Measurements from ENCODE around the gene PCYT2.

The PCYT2 gene

DNA sequence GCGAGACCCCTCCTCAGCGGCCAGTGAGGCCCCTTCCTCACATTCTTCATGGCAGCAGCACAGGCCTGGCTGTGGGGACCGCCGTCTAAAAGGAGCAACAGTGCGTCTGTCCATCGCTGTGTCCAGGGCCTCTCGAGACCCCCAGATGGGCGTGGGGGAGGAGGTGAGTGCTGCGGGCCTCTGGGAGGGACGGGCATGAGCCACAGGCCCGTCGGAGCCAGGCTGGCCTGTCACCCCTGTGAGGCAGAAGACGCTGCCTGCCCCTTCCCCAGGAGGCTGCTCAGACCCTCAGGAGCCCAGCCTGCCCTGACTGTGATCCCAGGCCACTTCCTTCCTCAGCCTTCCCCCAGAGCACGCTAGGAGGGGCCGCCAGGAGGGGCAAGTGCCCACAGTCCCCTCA is 28.0 kb upstream of the PCYT2 start:
- no peak overlapping the region for H3K4me3 ChIP-seq (ENCODE audit: low read depth, low read length)
- DNase-seq = no peak
- H3K36me3 ChIP-seq = peaks cover 8% of the 10 kb centered on the region
- no peaks in the 10 kb centered on the region for H3K4me1 ChIP-seq
- TF ChIP-seq CTCF (IDR thresholded peaks at IDR 0.05; ENCODE audit: low read depth, low read length) = no peak
- no peaks in the 10 kb centered on the region for H3K9me3 ChIP-seq
- no peaks in the 10 kb centered on the region for H3K27me3 ChIP-seq

- peak overlapping the region; percentile 86 for H3K4me3 ChIP-seq (ENCODE audit: low read depth, low read length)
- H3K27me3 ChIP-seq = no peaks in the 10 kb centered on the region
- peaks cover 12% of the 10 kb centered on the region for H3K36me3 ChIP-seq
- no peak for DNase-seq
- no peaks in the 10 kb centered on the region for H3K4me1 ChIP-seq
- no peak for TF ChIP-seq CTCF (IDR thresholded peaks at IDR 0.05; ENCODE audit: low read depth, low read length)
- H3K9me3 ChIP-seq = no peaks in the 10 kb centered on the region
These were observed 24.5 kb upstream of the PCYT2 start for GRCh38 chr17:81935709-81936084.

DNA sequence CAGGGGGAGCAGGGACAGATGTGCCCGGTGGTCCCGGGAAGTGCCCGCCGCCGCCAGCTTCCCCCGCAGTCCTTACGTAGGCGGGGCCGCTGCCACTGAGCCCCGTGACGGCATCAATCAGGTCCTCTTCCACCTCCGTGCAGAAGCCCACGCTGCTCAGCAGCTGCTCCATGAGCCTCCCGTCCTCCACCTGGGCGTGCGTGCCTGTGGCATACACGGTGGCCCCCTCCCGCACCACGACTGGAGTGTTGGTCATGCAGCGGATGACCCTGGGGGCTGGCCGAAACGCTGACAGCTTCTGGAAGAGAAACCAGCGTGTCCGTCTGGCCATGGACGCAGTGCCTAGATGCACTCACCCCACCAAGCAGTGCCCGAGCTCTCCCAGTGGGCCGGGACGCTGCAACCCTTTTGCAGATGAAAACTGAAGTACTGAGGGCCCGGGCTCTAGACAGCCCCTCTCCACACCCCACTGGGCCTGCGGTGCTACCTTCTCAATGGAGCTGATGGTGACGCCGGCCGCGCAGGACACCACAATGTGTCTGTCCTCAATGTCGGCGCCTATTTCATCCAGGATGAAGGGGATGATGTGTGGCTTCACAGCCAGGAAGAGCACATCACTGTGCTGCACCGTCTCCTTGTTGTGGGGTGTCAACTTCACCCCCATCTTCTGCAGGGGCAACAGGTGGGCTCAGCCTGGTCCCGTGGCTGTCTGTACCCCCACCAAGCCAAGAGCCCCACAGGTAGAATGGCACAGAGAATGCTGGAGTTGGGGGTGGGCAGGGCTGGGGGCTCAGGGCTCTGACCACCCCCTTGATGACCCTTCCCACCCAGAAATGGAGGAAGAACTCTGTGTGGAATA is 23.9 kb upstream of the PCYT2 start:
- DNase-seq = no peak
- no peak overlapping the region for H3K4me3 ChIP-seq (ENCODE audit: low read depth, low read length)
- no peak for TF ChIP-seq CTCF (IDR thresholded peaks at IDR 0.05; ENCODE audit: low read depth, low read length)

DNA sequence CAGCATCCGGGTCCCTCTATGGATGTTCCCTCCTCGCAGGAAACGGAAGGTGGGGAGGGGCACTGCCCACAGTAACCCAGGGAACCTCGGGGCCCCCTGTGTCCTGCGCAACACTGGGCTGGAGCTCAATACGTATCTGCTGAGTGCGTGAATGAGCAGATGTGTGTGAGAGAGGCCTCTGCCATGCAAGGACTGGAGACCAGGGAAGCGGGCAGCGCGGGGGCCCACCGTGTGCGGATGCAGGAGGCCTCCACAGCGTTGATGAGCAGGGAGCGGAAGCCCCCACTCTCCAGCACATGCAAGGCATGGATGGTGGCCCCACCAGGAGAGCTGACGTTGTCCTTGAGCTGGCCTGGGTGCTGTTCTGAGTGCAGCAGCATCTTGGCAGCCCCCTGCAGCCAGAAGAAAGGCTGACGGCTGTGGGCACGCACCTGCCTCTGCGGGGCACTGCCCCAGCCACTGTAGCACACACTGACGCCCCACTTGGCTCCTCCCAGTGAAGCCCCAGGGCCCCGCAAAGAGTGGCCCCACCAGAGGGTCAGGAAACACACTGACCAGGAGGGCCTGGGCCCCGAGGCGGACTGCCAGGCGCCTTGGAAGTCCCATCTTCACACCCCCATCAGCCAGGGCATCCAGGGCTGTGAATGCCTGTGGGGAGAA is 23.0 kb upstream of the PCYT2 start:
- H3K4me1 ChIP-seq = no peaks in the 10 kb centered on the region
- TF ChIP-seq CTCF (IDR thresholded peaks at IDR 0.05; ENCODE audit: low read depth, low read length) = no peak
- H3K9me3 ChIP-seq = no peaks in the 10 kb centered on the region

More for the DNA sequence above, 23.9 kb upstream of the PCYT2 start:
- Histone ChIP-seq H3K4me1 (no peaks in the 10 kb centered on the region), H3K9me3 (no peaks in the 10 kb centered on the region), H3K27me3 (no peaks in the 10 kb centered on the region), H3K36me3 (peaks cover 12% of the 10 kb centered on the region)

GRCh38 chr17:81933178-81933699 is 22.0 kb upstream of the PCYT2 start:
- H3K36me3 ChIP-seq = peaks cover 12% of the 10 kb centered on the region
- H3K4me1 ChIP-seq = no peaks in the 10 kb centered on the region
- H3K27me3 ChIP-seq = no peaks in the 10 kb centered on the region
- TF ChIP-seq CTCF (IDR thresholded peaks at IDR 0.05; ENCODE audit: low read depth, low read length) = no peak
- DNase-seq = no peak
- no peaks in the 10 kb centered on the region for H3K9me3 ChIP-seq
- H3K4me3 ChIP-seq (ENCODE audit: low read depth, low read length) = no peak overlapping the region

More for the DNA sequence above, 23.0 kb upstream of the PCYT2 start:
- H3K4me3 ChIP-seq (ENCODE audit: low read depth, low read length) = no peak overlapping the region
- no peak for DNase-seq
- no peaks in the 10 kb centered on the region for H3K27me3 ChIP-seq
- H3K36me3 ChIP-seq = peaks cover 12% of the 10 kb centered on the region

All from BE2C (cell line).